ENCODE results near the gene AFAP1.

Gene AFAP1

GRCh38 chr4:7716010-7716721 is 223.5 kb downstream of the AFAP1 start:
- DNase-seq (ENCODE audit: low read depth in 2 of 2): no peak

DNA sequence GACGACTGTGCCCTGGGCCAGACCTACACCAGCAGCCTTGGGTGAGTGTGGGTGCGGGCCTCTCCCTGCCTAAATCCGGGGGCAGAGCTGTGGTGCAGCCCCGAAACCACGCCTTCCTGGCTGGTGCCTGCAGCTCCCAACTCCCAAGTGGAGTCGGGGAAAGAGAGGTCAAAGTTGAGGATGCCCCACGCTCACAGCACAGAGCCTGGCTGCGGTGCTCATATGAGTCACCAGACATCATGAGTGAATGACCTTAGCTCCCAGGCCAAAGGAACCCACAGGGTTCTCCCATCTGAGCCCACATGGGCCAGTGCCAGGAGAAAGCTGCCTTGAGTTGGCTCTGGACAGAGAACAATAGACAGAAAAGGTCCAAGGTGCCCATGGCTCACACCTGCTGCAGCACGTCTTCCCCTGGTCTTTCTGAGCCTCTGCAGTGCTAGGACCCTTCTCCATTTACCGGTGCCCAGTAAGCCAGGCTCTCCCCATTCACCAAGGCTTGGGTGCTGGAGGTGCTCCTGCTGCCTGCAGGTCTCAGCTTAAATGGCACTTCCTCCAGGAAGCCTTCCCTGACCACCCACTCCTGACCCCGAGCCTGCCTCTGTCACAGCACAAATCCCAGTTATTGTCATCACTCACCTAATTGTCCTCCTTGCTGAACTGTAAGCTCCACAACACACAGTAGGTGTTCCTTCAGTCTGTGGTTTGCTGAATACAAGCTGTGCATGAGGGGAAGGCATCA is 224.2 kb downstream of the AFAP1 start:
- no peak for DNase-seq (ENCODE audit: low read depth in 2 of 2)

DNA sequence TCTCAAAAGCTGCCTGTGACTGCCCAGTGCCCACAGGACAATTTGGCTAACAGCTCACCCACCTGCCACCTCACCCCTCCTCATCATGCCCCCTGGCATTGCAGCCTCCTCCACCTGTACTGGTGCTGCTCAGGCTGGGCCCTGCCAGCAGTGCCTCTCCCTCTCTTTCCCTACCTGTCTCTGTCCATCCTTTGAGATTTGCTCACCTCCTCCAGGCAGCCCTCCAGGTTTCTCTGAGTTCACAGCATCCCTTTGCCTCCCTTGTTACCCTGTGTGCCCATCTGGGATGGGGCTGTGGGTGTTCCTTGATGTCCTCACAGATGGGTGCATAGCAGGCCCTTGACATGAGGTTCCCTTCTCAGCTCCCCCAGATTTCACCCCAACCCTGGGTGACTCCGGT is 224.9 kb downstream of the AFAP1 start:
- DNase-seq (ENCODE audit: low read depth in 2 of 2): no peak

GRCh38 chr4:7714176-7714575 is 225.5 kb downstream of the AFAP1 start:
- no peak for DNase-seq (ENCODE audit: low read depth in 2 of 2)

- DNase-seq (ENCODE audit: low read depth in 2 of 2): no peak
Measured at GRCh38 chr4:7713757-7714156, 225.9 kb downstream of the AFAP1 start.

DNA sequence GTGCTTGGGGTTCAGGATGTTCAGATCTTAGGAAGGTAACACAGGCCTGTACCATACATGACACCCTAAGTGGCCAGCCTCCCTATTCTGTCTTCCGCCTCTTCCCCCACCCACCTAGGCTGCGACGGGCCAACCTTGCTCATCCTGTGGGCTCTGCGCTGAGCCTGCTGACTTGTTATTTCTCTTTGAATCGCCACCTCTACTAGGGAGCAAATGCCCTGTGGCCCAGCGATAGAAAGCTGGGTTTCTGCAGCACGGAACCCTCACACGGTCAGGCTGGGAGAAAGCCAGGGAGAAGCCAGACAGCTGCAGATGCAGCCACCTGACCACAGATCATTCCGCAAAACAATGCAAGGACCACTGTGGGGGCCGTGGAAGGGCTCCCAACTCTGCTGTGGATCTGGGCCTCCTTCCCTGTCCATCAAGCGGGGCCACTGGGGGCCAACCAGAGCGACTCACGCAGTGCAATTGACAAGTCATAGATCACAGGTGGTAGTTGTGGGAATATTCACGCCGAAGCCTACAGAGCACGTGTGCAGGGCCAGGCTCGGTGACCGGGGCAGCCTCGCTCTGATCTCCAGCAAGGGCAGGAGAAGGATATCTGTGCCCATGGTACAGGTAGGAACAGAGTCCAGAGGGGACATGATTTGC is 227.5 kb downstream of the AFAP1 start:
- no peak for DNase-seq (ENCODE audit: low read depth in 2 of 2)

DNA sequence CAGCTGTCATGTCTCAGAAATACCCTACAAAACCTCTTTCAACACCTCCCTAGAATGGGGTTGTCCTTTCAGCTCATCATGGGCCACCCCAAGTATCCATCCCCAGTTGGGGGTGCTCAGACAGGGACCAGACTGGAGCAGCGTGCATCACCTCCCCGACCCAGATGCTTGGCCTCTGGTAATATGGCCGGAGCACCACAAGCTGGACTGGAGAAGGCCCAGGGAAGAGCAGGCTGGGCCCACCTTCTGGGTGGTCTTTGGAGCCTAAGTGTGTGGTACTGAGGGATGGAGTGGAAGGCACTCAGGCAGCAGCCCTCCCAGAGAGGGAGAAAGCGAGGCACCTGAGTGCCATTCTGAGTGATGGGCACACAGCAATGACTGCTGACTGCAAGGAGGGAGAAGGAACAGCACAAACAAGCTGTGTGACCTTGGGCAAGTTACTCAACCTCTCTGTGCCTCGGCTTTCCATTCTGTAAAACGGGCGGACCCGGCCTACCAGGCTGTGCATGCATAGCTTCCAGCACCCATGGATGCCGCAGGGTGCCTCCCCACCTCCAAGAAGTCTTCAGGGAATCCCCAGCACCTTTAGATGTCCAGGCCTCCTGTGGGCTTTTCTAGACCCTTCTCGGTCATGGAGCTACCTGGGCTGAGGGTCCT is 228.2 kb downstream of the AFAP1 start:
- no peak for DNase-seq (ENCODE audit: low read depth in 2 of 2)

- DNase-seq (ENCODE audit: low read depth in 2 of 2): no peak
Measured at GRCh38 chr4:7710576-7711306, 228.9 kb downstream of the AFAP1 start.

DNA sequence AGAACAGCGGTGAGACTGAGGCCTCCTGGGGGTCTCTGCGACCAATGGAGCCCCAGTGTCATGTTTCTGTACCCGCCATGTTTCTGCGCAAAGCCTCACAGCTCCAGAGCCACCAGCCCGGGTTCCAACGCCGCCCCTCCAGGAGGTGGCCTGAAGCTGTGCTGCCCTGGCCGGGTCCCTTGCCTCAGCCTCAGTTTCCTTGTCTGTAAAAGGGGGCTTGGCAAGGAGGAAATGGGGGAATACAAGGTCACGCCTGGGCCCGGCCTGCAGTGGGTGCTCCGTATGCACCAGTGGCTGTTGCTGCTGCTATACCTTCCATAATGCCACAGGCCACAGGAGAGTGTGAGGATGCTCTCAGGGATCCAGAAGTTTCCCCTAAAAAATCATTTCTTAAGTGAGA is 229.5 kb downstream of the AFAP1 start:
- no peak for DNase-seq (ENCODE audit: low read depth in 2 of 2)

DNA sequence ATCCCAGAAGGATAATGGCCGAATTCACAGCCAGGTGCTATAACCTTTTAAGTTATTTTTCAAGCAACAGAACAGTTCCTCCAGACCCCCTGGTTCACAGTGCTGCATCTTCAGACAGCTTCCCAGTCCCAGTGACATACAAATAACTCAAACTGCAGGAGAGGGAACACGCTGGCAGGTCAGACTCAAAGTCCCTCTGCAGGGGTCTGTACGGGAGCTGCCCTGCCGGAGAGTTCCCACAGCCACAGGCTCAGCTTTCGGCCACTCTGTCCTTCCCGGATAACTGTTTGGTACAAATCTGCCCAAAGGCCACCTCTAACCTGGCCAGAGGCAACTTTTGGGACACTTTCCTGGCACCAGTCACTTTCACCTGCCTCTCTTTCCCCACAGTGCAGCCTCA is 230.2 kb downstream of the AFAP1 start:
- no peak for DNase-seq (ENCODE audit: low read depth in 2 of 2)

GRCh38 chr4:7708981-7709380 is 230.7 kb downstream of the AFAP1 start:
- no peak for DNase-seq (ENCODE audit: low read depth in 2 of 2)

All from stimulated activated CD4-positive, alpha-beta T cell treated with anti-CD3 and anti-CD28 coated beads, Interleukin-1b, Interleukin-23, amount 100 ng/mL, for 4 hours (primary cell).